GM10266 (cell line): ENCODE data around the gene ST14.

Experiments used
- DNase-seq: peaks from one replicate; pipeline ENCODE4 v3.0.0; 2012; ENCODE audit errors: extremely low spot score
- TF ChIP-seq, protein P1 (sequence below): IDR thresholded peaks from 2 replicates; pipeline ENCODE4 v1.5.1; 2012; ENCODE audit warnings: mild to moderate bottlenecking, low read depth; ENCODE audit not compliant: control insufficient read depth, insufficient read depth; ENCODE audit errors: missing control alignments

ST14 gene

DNA sequence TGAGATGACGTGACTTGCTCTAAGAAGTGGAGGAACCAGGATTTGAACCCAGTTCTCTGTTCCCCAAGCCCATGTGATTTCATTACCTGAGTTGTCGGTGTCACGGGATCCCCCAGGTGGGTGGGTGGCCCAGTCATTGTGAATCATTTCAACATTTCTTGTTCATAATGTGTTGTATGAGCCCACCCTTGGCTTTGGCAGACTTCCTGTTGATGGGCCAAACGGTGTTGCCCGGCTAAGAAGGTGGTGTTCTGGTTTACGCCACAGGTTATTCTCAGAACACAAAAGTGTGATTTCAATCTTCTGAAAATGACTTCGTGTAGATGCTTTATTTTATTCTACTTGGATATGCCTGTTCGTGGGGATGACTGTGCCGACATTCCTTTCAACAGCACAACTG lies 21.6 kb upstream of the ST14 start:
- DNase-seq, result no peak
- TF ChIP-seq, protein P1, sequence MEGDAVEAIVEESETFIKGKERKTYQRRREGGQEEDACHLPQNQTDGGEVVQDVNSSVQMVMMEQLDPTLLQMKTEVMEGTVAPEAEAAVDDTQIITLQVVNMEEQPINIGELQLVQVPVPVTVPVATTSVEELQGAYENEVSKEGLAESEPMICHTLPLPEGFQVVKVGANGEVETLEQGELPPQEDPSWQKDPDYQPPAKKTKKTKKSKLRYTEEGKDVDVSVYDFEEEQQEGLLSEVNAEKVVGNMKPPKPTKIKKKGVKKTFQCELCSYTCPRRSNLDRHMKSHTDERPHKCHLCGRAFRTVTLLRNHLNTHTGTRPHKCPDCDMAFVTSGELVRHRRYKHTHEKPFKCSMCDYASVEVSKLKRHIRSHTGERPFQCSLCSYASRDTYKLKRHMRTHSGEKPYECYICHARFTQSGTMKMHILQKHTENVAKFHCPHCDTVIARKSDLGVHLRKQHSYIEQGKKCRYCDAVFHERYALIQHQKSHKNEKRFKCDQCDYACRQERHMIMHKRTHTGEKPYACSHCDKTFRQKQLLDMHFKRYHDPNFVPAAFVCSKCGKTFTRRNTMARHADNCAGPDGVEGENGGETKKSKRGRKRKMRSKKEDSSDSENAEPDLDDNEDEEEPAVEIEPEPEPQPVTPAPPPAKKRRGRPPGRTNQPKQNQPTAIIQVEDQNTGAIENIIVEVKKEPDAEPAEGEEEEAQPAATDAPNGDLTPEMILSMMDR, result no peak

DNA sequence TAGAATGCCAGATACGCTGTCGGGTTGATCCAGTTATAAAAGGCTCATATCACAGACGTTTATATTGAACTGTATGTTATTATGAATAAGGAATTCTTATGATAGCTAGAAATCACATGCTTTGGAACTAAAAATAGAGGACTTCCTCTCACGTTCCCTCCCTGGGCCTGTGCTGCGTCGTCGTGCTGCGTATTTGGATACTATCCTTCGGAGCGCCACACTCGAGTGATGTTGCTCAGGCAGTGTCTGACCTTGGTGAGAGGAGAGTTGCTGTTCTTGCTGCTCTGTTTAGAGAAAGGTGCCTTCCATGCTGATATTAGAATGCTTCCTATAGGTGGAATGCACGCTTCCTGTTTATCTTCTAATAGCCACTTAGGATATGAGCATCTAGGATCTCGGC lies 20.2 kb upstream of the ST14 start:
- TF ChIP-seq, protein P1, result no peak
- DNase-seq, result no peak

- TF ChIP-seq, protein P1, result no peak
- no peak for DNase-seq
These were observed 17.8 kb upstream of the ST14 start for GRCh38 chr11:130141561-130142341.

DNA sequence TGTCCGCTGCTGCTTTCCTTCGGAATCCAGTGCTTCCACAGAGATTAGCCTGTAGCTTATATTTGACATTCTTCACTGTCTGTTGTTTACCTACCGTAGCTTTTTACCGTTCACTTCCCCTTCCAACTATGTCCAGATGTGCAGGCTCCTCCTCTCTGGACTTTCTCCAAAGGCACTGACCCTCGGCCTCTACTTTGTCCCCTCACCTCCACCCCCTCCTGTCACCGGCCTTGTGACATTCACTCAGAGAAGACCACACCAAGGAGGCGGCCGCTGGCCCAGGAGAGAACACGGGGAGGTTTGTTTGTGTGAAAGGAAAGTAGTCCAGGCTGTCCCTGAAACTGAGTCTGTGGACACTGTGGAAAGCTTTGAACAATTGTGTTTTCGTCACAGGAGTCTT lies 15.4 kb upstream of the ST14 start:
- TF ChIP-seq, protein P1, result no peak
- no peak for DNase-seq

DNA sequence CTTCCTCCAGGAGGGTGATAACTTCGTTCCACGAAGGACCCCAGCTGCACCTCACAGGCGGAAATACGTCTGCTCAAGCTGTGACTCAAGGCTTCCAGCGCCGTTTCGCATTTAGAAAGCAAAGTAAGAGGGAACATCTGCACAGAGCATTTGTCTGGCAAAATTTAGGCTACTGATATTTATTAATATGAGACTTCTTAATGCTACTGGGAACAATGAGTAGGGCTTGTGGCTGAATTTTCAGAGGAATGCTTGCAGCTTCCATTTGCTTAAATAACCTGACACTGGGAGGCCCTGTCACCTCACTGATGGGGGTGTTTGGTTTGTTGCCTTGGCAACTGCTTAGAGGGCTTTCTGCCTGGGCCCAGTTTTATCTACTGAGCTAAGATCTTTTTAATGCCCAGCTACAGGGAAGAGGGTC lies 14.7 kb upstream of the ST14 start:
- DNase-seq, result no peak

DNA sequence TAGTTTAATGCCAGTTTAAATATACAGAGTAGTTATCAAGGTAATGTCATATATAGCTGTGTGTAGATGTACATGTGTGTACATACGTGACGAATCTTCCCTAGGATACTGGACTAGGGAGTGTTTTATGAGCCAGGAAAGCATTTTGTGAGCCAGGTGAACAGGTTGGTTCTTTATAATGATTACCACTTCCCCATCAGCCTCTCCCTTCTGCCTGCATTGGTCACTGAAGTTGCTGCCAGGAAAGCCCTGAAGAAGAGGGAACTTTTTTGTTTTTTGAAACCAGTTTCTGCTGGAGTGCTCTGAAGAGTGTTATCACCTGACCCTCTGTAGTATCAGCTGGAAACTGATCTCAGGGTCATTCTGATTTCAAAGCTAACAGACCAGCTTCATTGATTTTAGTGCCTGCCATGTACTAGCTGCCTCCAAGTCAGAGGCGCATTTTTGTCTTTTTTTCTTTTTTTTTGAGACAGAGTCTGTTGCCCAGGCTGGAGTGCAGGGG lies 14.2 kb upstream of the ST14 start:
- TF ChIP-seq, protein P1, result no peak
- DNase-seq, result no peak

More for the DNA sequence above, 14.7 kb upstream of the ST14 start:
- TF ChIP-seq, protein P1, result no peak
